HG03442 (cell line): ENCODE results near the gene ARL6IP4.

Experiments
- ATAC-seq: cut with Tn5 transposase; IDR thresholded peaks from one replicate; pipeline ENCODE4 v1.9.1; 2021; ENCODE audit warnings: mild to moderate bottlenecking, moderate library complexity; ENCODE audit not compliant: unreplicated experiment

Gene ARL6IP4

GRCh38 chr12:122989874-122990419, 9.5 kb downstream of the ARL6IP4 start:
- no peak for ATAC-seq

DNA sequence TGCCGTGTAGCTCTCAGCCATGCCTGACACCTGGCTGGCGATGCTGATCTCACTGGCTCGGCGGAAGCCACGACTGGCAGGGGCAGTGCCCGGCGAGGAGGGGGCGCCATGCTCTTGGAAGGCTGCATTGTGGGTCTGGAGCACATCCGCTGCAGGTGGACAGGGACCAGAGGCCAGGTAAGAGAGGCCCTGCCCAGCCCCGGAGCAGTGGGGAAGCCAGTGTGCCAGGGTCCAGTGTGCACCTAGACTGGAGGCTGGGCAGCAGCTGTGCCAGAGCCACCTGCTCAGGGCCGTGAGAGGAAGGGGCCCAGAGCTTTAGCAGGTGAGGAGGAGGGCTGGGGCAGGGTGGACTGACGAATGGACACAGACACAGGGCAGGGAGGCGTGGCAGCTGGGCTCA, 10.1 kb downstream of the ARL6IP4 start:
- ATAC-seq = no peak

DNA sequence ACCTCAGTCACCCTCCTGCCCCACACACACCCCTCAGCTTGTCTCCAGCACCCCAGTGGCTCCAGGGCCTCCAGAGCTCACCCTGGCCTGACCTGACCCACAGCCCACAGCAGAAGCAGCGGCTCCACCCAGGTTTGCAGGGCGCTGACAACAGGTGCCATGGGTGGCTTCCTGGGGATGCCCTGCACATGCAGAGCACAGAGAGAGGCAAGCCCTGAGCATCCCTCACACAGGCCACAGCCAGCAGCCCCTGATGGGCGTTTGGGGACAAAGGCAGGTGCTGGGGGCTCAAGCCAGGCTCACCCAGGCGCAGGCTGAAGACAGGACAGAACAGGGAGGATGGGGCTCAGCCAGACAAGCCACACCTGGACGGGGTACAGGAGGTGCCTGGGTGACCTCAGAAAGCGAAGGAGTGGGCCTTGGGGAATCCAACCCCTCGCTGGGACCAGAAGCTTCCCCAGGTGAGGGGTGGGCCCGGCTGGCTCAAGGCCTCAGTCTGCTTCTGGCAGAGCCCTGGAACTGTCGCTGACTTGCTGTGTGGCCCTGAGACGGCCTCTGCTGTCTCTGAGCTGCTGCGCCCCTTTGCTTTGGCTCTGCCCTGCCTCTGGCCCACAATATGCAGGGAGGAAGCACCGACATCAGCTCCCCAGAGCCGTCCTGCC, 10.6 kb downstream of the ARL6IP4 start:
- no peak for ATAC-seq

DNA sequence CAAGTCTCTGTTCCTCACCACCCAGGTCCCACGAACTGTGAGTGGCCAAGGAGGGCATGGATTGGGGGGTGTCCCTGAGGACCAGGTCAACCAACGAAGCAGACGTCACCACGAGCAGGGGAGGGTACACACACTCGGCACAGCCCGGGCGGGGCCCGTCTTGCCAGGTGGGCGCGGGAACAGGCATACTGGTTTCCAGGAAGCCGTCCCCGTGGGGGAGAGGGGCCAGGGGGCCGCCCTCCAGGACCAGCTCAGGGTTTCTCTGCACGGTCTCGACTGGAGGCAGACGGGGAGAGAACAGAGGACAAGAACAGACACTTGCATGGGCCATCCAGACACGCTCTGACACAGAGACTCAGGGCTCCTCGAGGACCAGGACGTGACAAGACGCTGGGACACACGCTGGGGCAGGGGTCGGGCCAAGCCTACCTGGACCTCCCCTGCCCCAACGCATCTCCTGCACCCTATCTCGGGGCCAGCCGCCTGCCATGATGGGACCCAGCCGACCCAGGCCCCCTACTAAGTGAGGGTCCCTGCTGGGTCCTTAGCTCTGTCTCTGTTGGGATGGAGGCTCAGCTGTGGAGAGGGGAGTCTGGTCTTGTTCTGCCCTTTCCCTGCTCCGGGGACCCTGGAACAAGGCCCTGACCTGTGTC, 11.3 kb downstream of the ARL6IP4 start:
- no peak for ATAC-seq

- no peak for ATAC-seq
These were observed 11.9 kb downstream of the ARL6IP4 start for GRCh38 chr12:122992386-122992785.

DNA sequence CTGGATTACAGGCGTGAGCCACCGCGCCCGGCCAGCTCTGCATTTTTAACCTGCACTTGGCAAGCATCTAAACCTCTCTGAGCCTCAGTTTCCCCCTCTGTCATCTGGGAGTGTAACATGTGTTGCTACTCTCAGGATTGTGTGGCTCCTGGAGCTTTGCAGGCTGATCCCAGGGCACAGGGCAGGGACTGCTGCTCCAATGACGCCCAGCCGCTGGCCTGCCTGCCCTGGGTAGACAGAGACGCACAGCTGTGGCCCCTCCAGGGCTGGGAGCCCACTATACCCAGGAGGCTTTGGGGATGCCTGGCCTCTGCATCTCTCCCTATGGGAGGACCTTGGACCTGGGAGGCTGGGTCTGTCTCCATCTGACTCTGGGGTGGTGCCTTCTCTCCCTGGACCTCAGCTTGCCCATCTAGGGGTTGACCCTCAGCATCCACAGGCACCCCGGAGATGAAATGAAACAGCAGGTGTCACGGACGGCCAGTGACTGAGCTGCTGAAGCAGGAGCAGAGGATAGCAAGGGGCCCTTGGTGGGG, 13.7 kb downstream of the ARL6IP4 start:
- no peak for ATAC-seq

DNA sequence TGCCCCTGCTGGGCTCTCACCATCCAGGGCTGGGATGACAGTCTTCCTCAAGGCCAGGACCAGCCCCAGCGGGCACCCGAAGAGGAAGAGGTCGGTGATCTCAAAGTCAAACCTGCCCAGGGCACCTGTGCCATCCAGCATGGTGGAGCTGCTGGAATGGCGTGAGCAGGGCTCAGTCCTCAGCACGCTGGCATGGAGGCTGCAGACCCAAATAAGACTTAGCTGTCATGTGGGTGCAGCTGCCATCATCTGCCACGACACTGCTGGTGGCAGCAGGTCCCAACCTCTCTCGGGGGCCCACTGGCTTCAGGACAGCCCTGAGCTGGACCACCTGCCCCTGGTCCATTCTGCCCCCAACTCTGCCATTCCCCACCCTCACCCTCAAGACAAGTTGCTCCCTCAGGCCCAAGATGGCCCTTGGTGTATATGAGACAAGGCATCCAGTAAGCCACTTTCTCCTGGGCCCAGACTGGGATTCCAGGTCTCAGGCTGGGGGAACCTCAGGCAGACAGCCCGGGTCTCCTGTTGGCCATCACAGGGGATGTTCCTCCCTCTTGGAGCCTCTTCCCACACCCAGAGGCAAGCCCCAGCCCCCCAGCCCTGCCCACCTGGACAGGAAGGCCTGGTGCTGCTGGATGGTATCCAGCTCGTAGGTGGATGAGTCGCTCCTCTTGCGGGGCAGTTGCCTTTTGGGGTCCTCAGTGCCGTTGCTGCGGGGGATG, 14.5 kb downstream of the ARL6IP4 start:
- no peak for ATAC-seq

DNA sequence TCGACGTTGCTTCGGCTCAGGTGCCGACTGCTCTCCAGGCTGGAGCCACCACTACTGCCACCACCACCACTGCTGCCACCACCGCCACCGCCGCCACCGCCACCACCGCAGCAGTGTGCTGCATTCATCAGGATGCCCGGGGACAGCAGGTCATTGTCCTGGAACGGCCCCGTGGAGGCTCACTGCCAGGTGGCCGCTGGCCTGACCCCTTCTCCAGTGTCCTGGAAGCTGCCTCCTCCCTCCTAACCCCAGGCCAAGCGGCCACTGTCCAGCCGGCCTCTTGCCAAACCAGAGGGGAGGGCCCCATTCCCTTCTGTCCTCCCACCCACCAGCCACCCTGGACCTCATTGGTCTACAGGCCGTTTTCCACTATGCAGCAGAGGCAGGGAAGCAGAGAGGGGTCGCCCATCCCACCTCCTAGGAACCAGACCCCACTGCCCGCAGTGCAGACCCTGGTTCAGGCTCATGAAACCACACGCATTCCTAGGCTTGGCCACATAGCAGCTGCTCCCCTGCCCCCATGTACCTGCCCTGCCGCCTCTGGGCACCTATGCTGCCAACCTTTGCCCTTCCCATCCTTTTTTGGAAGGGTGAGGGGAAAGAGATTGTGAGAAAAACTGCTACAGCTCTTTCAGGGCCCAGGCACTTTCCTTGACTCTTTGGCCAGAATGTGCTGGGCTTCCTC, 15.2 kb downstream of the ARL6IP4 start:
- ATAC-seq = no peak

GRCh38 chr12:122996188-122996601, 15.7 kb downstream of the ARL6IP4 start:
- ATAC-seq = no peak

DNA sequence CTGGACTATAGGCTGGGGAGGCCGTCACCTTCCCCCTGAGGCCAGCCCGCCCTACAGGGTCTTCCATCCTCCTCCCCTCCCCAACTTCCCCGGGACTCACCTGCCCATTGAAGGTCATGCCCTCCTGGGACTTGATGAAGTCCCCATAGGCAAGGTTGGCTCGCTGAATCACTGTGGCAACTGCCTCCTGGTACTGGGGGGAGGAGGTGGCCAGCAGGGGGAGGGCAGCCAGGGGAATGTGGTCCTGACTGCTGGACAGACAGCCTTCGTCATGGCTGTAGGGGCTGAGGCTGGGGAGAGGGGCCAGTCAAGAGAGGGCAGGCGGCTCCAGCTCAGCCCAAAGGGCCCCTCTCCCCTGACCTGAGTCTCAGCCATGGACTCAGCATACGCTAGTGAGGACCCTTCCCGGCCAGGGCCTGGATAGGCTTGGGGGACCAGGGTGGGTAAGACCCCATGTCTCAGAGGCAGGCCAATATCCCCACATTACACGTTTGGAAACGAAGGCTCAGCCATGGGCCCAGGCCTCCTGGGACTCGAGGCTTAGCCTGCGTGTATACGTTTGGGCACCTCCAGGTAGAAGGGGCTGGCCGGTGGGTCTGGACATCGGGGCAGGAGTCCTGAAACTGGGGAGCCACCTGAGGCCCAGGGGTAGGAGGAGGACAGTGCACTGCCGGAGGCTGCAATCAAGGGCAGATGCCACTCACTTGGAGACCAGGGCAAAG, 16.3 kb downstream of the ARL6IP4 start:
- no peak for ATAC-seq

DNA sequence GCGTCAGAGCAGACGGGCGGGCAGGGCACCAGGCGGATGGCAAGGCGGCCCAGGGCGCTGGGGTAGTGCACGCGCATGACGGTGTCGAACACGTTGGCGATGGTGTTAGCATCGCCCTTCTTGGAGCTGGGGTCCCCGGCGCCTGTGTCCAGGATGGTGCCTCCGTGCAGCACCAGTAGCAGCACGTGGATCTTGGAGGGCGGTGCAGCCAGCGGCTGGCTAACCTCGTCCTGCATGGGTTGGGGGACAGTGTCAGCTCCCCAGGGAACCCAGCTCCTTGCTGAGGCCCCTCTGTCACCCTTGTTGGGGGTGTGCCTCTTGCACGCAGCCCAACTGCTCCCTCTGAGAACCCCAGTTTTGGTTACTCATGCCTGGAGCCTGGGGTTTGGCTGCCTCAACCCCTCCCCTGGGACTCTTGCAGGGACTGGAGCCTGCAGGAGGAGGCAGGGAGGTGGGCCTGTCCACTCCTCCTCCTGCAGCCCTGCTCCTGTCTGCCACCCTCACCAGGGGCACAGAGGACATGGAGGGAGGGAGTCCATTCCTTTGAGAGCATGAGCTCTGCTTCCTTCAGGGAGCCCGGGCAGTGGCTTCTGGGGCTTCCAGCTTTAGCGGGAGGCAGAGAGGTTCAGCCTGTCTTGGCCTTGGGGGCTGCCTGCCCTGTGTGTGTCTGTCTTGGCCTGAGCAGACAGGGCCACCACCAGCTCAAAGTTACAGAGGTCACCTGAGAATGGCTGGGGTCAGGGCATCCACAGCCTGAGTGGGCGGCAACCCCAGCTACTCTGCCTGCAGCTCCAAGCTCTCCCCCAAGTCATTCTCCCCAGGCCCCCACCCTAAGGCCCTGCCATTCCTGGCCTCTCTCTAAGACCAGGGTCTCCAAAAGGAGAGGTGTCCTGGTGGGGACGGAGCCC, 17.1 kb downstream of the ARL6IP4 start:
- ATAC-seq = no peak

DNA sequence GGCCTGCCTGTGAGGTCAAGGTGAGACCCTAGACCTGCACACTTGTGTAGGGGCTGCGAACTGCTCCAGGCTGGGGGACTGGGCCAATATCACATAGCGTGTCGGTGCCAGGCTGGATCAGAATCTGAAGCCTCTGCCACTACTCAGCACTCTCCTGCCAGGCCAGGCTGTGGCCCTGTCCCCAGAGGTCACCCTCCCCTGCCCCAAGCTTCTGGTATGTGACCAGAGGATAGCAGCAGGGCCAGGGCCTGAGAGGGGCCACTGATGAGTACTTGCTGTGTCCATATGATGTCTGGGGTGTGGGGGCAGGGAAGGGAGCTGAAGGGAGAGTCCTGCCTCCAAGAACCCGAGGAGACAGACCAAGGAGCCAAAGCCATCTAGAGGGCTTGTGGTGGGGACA, 17.8 kb downstream of the ARL6IP4 start:
- no peak for ATAC-seq

- no peak for ATAC-seq
These were observed 18.9 kb downstream of the ARL6IP4 start for GRCh38 chr12:122999196-122999946.

DNA sequence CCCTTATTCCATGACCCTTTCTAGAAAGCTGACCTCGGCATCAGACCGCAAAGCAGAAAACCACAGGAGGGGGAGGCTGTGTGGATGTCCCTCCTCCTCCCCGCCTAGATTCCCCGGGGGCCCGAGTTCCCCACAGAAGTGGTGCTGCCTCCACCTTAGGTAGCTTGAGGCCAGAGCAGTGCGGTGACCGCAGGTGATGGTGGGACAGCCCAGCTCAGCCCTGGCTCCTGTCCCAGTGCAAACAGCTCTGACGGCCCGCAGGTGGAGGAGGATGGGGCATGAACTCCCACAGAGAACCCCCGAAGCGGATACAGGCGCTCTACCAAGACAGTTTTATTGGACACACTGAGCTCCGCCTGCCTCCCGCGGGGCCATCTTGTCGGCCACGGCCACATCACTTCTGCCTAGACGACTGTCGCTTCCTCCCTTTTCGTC, 19.5 kb downstream of the ARL6IP4 start:
- ATAC-seq = no peak

DNA sequence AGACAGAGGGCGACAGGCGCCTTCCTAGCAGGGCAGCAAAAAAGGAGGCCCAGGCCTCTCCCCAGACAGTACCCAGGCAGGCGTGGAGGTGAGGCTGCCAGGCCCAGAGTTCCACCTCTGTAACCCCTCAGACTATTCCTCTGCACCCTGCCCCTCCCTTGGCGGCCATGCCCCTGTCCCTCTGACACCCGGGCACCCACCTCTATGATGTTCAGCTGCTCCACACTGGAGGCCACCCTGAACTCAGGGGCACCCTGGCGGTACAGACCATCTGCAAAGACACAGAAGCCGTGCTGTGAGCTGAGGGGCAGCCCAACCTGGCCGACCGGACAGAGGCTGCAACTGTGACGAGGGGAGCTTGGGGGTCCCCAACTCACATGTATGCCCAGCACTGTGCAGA, 20.1 kb downstream of the ARL6IP4 start:
- no peak for ATAC-seq

- no peak for ATAC-seq
These were observed 21.0 kb downstream of the ARL6IP4 start for GRCh38 chr12:123001464-123001863.

GRCh38 chr12:123003257-123003656, 22.8 kb downstream of the ARL6IP4 start:
- ATAC-seq = no peak

- ATAC-seq = no peak
These were observed 23.8 kb downstream of the ARL6IP4 start for GRCh38 chr12:123004287-123004686.
